H9 (cell line): Measurements from ENCODE around the gene WDR72. TPM values are rescaled to one million over a fixed set of nuclear protein-coding genes. Genes with fewer than 3 reads are reported as not detected.

Source experiments
- DNase-seq: peaks from one replicate; pipeline ENCODE4 v3.0.0-alpha.2; 2017
- H2AFZ ChIP-seq: one replicate; pipeline ENCODE4 v1.6.1; 2013; ENCODE audit warnings: mild to moderate bottlenecking, low read length, control low read depth, moderate library complexity
- H2AK5ac ChIP-seq: 2 replicates; pipeline ENCODE4 v1.6.1; 2013; ENCODE audit warnings: low read length, control low read depth, mixed read lengths; ENCODE audit not compliant: insufficient read length
- H2BK120ac ChIP-seq: one replicate; pipeline ENCODE4 v1.6.1; 2013; ENCODE audit warnings: low read depth, mild to moderate bottlenecking, low read length, control low read depth, inconsistent platforms; ENCODE audit not compliant: poor library complexity, severe bottlenecking
- H2BK12ac ChIP-seq: 2 replicates; pipeline ENCODE4 v1.6.1; 2013; ENCODE audit warnings: low read length, control low read depth, mixed read lengths, low read depth; ENCODE audit not compliant: insufficient read length
- H2BK15ac ChIP-seq: 2 replicates; pipeline ENCODE4 v1.6.1; 2013; ENCODE audit warnings: low read depth, low read length, control low read depth
- H2BK20ac ChIP-seq: one replicate; pipeline ENCODE4 v1.6.1; 2013; ENCODE audit warnings: low read depth, mild to moderate bottlenecking, low read length, control low read depth, inconsistent platforms; ENCODE audit not compliant: poor library complexity, severe bottlenecking
- H2BK5ac ChIP-seq: 2 replicates; pipeline ENCODE4 v1.6.1; 2013; ENCODE audit warnings: low read length, control low read depth, mixed read lengths; ENCODE audit not compliant: insufficient read length
- H3K14ac ChIP-seq: 2 replicates; pipeline ENCODE4 v1.6.1; 2013; ENCODE audit warnings: low read length, control low read depth; ENCODE audit not compliant: insufficient read depth
- H3K18ac ChIP-seq: 2 replicates; pipeline ENCODE4 v1.6.1; 2013; ENCODE audit warnings: low read depth, mild to moderate bottlenecking, mixed read lengths, low read length, control low read depth; ENCODE audit not compliant: insufficient read length
- H3K23ac ChIP-seq: 2 replicates; pipeline ENCODE4 v1.6.1; 2013; ENCODE audit warnings: low read length, control low read depth, mixed read lengths, low read depth; ENCODE audit not compliant: insufficient read length
- H3K23me2 ChIP-seq: 2 replicates; pipeline ENCODE4 v1.6.1; 2013; ENCODE audit warnings: low read depth, mild to moderate bottlenecking, mixed read lengths, low read length, control low read depth; ENCODE audit not compliant: insufficient read length, poor library complexity, severe bottlenecking
- H3K27ac ChIP-seq: 2 replicates; pipeline ENCODE4 v1.5.1; 2013; ENCODE audit warnings: low read length, control low read depth, mixed read lengths, low read depth; ENCODE audit not compliant: insufficient read length
- H3K27me3 ChIP-seq: 2 replicates; pipeline ENCODE4 v1.6.1; 2013; ENCODE audit warnings: low read length, control low read depth, inconsistent platforms; ENCODE audit not compliant: insufficient read depth
- H3K4ac ChIP-seq: 2 replicates; pipeline ENCODE4 v1.6.1; 2013; ENCODE audit warnings: low read depth, mild to moderate bottlenecking, control low read depth, inconsistent platforms, low read length, moderate library complexity
- H3K4me1 ChIP-seq: 2 replicates; pipeline ENCODE4 v1.6.1; 2013; ENCODE audit warnings: low read length, control low read depth, inconsistent platforms; ENCODE audit not compliant: insufficient read depth
- H3K4me2 ChIP-seq: 2 replicates; pipeline ENCODE4 v1.6.1; 2013; ENCODE audit warnings: low read length, control low read depth, mixed read lengths; ENCODE audit not compliant: insufficient read length, insufficient read depth
- H3K56ac ChIP-seq: 2 replicates; pipeline ENCODE4 v1.6.1; 2013; ENCODE audit warnings: low read depth, mild to moderate bottlenecking, mixed read lengths, low read length, control low read depth; ENCODE audit not compliant: insufficient read length
- H3K79me1 ChIP-seq: 2 replicates; pipeline ENCODE4 v1.6.1; 2013; ENCODE audit warnings: low read depth, mild to moderate bottlenecking, moderate library complexity, low read length, control low read depth, inconsistent platforms; ENCODE audit not compliant: insufficient read depth, poor library complexity, severe bottlenecking
- H3K79me2 ChIP-seq: 2 replicates; pipeline ENCODE4 v1.6.1; 2013; ENCODE audit warnings: low read length, control low read depth, inconsistent platforms; ENCODE audit not compliant: insufficient read depth
- H3K9ac ChIP-seq: 2 replicates; pipeline ENCODE4 v1.6.1; 2013; ENCODE audit warnings: low read length, control low read depth, mixed read lengths; ENCODE audit not compliant: insufficient read length; ENCODE audit errors: extremely low read depth
- H3K9me3 ChIP-seq: one replicate; pipeline ENCODE4 v1.6.1; 2013; ENCODE audit warnings: low read depth, low read length, inconsistent platforms; ENCODE audit not compliant: control insufficient read depth
- H3T11ph ChIP-seq: one replicate; pipeline ENCODE4 v1.6.1; 2013; ENCODE audit warnings: mild to moderate bottlenecking, low read length, control low read depth, inconsistent platforms
- H4K20me1 ChIP-seq: one replicate; pipeline ENCODE4 v1.6.1; 2013; ENCODE audit not compliant: control insufficient read depth, insufficient read length, insufficient read depth
- H4K5ac ChIP-seq: 2 replicates; pipeline ENCODE4 v1.6.1; 2013; ENCODE audit warnings: low read depth, mild to moderate bottlenecking, mixed read lengths, low read length, control low read depth; ENCODE audit not compliant: insufficient read length
- H4K8ac ChIP-seq: replicated peaks from 2 replicates; pipeline ENCODE4 v1.6.1; 2013; ENCODE audit warnings: low read length, control low read depth, mixed read lengths, low read depth; ENCODE audit not compliant: insufficient read length
- H4K91ac ChIP-seq: 2 replicates; pipeline ENCODE4 v1.6.1; 2013; ENCODE audit warnings: low read depth, mild to moderate bottlenecking, moderate library complexity, mixed read lengths, low read length, control low read depth; ENCODE audit not compliant: insufficient read length
- H3K27ac Mint-ChIP-seq, 3 experiments: 2 replicates in 2 of 3; 3 replicates in 1 of 3; pipeline ENCODE4 v1.8.0; 2020 to 2021; ENCODE audit warnings: mixed read lengths in 3 of 3, mild to moderate bottlenecking in 1 of 3, moderate library complexity in 1 of 3
- H3K27me3 Mint-ChIP-seq: 2 replicates; pipeline ENCODE4 v1.8.0; 2021; ENCODE audit warnings: low read depth, mild to moderate bottlenecking, moderate library complexity, mixed read lengths
- H3K36me3 Mint-ChIP-seq, 3 experiments: 2 replicates in 2 of 3; 3 replicates in 1 of 3; pipeline ENCODE4 v1.8.0; 2020 to 2021; ENCODE audit warnings: low read depth in 3 of 3, mixed read lengths in 3 of 3; ENCODE audit not compliant: insufficient read depth in 1 of 3
- H3K4me1 Mint-ChIP-seq, 2 experiments: 2 replicates each; pipeline ENCODE4 v1.8.0; 2020; ENCODE audit warnings: mixed read lengths in 2 of 2
- H3K4me3 Mint-ChIP-seq, 2 experiments: 2 replicates in 1 of 2; 3 replicates in 1 of 2; pipeline ENCODE4 v1.8.0; 2020 to 2021; ENCODE audit warnings: mild to moderate bottlenecking in 2 of 2, mixed read lengths in 2 of 2, moderate library complexity in 1 of 2
- H3K9me3 Mint-ChIP-seq, 2 experiments: 2 replicates in 1 of 2; 3 replicates in 1 of 2; pipeline ENCODE4 v1.8.0; 2020; ENCODE audit warnings: mild to moderate bottlenecking in 2 of 2, mixed read lengths in 2 of 2, moderate library complexity in 1 of 2
- CTCF ChIP-seq: fragments of 200-600 bp; sonication (generic); conservative IDR thresholded peaks from 3 replicates; pipeline ENCODE4 v1.8.0; 2021; ENCODE audit warnings: antibody characterized with exemption, mild to moderate bottlenecking
- whole genome bisulfite sequencing: extraction: QIAGEN DNeasy Blood & Tissue Kit; methylation state at CpG from one replicate; pipeline ENCODE4 v1.1.7; 2013; ENCODE audit warnings: missing lambda C conversion rate, low lambda C conversion rate, mixed read lengths; ENCODE audit not compliant: insufficient read length; ENCODE audit errors: extremely low coverage; 5-methylcytosine and 5-hydroxymethylcytosine counted together
- total RNA-seq: library from RNA; stranded (reverse); gene quantifications from 2 replicates; pipeline ENCODE4 v1.2.1, GENCODE V29; 2021

WDR72 gene
- total RNA-seq, 1 experiment from 2014 or later = 2.9 TPM

- H4K91ac ChIP-seq = no peak overlapping the region
- Mint-ChIP-seq H3K27me3 (no peaks in the 10 kb centered on the region; the same call in 1 of the 2 replicates), H3K4me1 (peaks cover under 1% of the 10 kb centered on the region in 2 experiments; a peak in 2 of 4 replicates), H3K27ac (no peak overlapping the region), H3K36me3 (no peaks in the 10 kb centered on the region), H3K9me3 (no peaks in the 10 kb centered on the region), H3K4me3 (no peak overlapping the region)
- no peak overlapping the region for H2BK12ac ChIP-seq
- no peaks in the 10 kb centered on the region for H3K79me2 ChIP-seq
- no peak overlapping the region for H3K27ac ChIP-seq
- H3K56ac ChIP-seq = no peak overlapping the region
- H2AK5ac ChIP-seq = no peak overlapping the region
- no peak overlapping the region for H4K8ac ChIP-seq
- no peaks in the 10 kb centered on the region for H3K9me3 ChIP-seq
- H3K4ac ChIP-seq = no peak overlapping the region
- H3K27me3 ChIP-seq = no peaks in the 10 kb centered on the region
- H3K79me1 ChIP-seq = no peaks in the 10 kb centered on the region
- no peak overlapping the region for H4K5ac ChIP-seq
- no peaks in the 10 kb centered on the region for H4K20me1 ChIP-seq
- WGBS = no CpG with 5 or more reads among the region's 1 CpG
- H2AFZ ChIP-seq = no peak overlapping the region
- H2BK120ac ChIP-seq = no peak overlapping the region
- no peak overlapping the region for H2BK15ac ChIP-seq
- no peak for TF ChIP-seq CTCF
- DNase-seq = no peak
- no peak overlapping the region for H2BK5ac ChIP-seq
- H3K23ac ChIP-seq = no peak overlapping the region
- no peak overlapping the region for H3K18ac ChIP-seq
- H2BK20ac ChIP-seq = no peak overlapping the region
- no peak overlapping the region for H3K14ac ChIP-seq
- no peak overlapping the region for H3K9ac ChIP-seq
- H3T11ph ChIP-seq = no peak overlapping the region
- H3K4me2 ChIP-seq = no peak overlapping the region
- no peaks in the 10 kb centered on the region for H3K23me2 ChIP-seq
- no peaks in the 10 kb centered on the region; the same call in 1 of the 2 replicates for H3K4me1 ChIP-seq
Measured at GRCh38 chr15:53581513-53581912, 177.9 kb downstream of the WDR72 start.
